Activated T-helper 2 cell treated with anti-CD3 and anti-CD28 coated beads, Interferon-gamma antibody, Interleukin-2, Interleukin-4, amounts not matched to agents 10 μg/mL and 5 μg/mL and 100 μg/mL, durations not matched to agents 14 hours and 24 hours and 36 hours (primary cell): ENCODE measurements around the gene NR2C2. TPM values are rescaled to one million over a fixed set of nuclear protein-coding genes. Genes with fewer than 3 reads are reported as not detected.
"Not testable (repeated sequence)": the region's sequence is repeated elsewhere in the genome, so short reads cannot be mapped to it uniquely, and the experiment has no call there.

Experiments
- DNase-seq: peaks from one replicate; pipeline ENCODE4 v3.0.0; 2021; ENCODE audit warnings: low spot score
- H3K27ac Mint-ChIP-seq: one replicate; pipeline ENCODE4 v1.8.0; 2021; ENCODE audit warnings: mixed read lengths
- H3K27me3 Mint-ChIP-seq: one replicate; pipeline ENCODE4 v1.8.0; 2021; ENCODE audit warnings: low read depth, mixed read lengths
- H3K36me3 Mint-ChIP-seq: one replicate; pipeline ENCODE4 v1.8.0; 2021; ENCODE audit warnings: low read depth, mixed read lengths
- H3K4me1 Mint-ChIP-seq: one replicate; pipeline ENCODE4 v1.8.0; 2021; ENCODE audit warnings: low read depth, mixed read lengths
- H3K4me3 Mint-ChIP-seq: one replicate; pipeline ENCODE4 v1.8.0; 2021; ENCODE audit warnings: low read depth, mild to moderate bottlenecking, moderate library complexity, mixed read lengths
- H3K9me3 Mint-ChIP-seq: one replicate; pipeline ENCODE4 v1.8.0; 2021; ENCODE audit warnings: mixed read lengths
- intact Hi-C: fragments of 100-400 bp; cut with micrococcal nuclease; formaldehyde crosslinking; loops from one replicate; pipeline ENCODE4 v1.15.1; 2023
- total RNA-seq: library from RNA; stranded (reverse); gene quantifications from 2 replicates; pipeline ENCODE4 v1.2.3, GENCODE V29; 2022

NR2C2 gene
- 48.2 and 48.3 TPM in 2 replicates for total RNA-seq

DNA sequence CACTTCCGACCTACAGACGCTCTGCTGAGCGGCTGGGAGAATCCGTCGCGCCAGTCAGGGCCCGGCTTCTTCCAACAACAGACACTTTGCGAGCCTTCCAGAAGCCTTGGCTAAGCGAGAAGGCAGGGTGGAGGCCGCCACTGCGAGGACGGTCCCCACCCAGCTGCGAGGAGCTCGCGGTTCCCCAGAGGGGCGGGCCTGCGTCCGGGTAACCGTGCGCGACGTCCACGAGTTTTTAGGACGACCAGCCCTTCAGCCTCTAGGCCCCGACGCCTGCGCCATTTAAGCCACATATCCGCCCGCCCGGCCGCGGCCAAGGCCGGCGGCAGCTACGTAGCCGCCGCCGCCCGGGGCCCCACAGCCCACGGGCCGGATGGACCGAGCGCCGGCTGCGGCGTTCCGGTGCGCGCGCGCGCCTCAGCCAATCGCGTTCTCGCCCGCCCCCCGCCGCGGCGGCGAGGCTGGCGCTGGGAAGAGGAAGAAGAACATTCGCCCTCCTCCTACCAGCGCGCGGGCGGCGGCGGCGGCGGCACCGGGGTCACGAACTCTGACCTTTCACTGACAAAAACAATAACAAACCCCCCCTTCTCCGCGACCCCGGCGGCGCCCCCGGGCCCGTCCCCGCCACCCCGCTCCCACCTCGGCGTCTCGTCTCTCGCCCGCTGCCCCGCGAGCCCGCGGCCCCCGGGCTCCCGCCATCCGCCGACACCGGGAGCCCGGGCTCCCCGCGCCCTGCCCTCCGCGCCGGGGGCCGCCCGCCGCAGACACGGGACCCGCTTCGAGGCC, at the start of gene NR2C2:
Gene NR2C2, plus strand, starts transcription at position 484 of the 786 bp plus-strand sequence. CDS start 56,332 bp downstream, outside the sequence.
- DNase-seq: peak; percentile 86
- Mint-ChIP-seq H3K4me1 (peaks cover 31% of the 10 kb centered on the region), H3K36me3 (peaks cover 75% of the 10 kb centered on the region), H3K4me3 (peak within 1 kb of the TSS; percentile 99), H3K27me3 (no peaks in the 10 kb centered on the region), H3K9me3 (no peaks in the 10 kb centered on the region), H3K27ac (peak within 1 kb of the TSS; percentile 100)
- intact Hi-C loops: loop anchor here (1.0 to 5.0 kb wide), 4 partner anchors 260 to 769 kb away; partner anchors contain the start of genes CAPN7, CCDC174, LSM3 and XPC

DNA sequence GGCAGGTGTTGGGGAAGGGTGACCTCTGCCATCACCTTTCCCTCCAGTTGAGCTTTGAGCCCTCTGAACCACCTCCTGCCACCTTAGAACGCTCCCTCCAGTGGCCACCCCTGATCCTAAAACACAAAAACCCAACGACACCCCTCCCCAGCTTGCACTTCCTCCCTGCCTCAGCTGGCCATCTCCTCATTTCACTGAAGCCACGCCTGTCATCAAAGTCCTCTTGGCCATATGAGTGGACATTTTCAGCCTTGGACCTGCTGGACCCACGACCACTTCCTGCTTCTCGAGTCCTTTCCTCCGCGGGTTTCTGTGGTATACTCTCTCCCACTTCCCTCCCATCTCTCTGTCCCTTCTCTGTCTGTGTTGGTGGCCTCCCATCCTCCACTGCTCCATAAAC, 48.5 kb upstream of the NR2C2 start:
- intact Hi-C loops: no loop called here
- Mint-ChIP-seq H3K27me3 (peaks cover 14% of the 10 kb centered on the region), H3K4me3 (no peak overlapping the region), H3K36me3 (no peaks in the 10 kb centered on the region), H3K9me3 (no peaks in the 10 kb centered on the region), H3K4me1 (peaks cover 4% of the 10 kb centered on the region), H3K27ac (no peak overlapping the region)
- no peak for DNase-seq

DNA sequence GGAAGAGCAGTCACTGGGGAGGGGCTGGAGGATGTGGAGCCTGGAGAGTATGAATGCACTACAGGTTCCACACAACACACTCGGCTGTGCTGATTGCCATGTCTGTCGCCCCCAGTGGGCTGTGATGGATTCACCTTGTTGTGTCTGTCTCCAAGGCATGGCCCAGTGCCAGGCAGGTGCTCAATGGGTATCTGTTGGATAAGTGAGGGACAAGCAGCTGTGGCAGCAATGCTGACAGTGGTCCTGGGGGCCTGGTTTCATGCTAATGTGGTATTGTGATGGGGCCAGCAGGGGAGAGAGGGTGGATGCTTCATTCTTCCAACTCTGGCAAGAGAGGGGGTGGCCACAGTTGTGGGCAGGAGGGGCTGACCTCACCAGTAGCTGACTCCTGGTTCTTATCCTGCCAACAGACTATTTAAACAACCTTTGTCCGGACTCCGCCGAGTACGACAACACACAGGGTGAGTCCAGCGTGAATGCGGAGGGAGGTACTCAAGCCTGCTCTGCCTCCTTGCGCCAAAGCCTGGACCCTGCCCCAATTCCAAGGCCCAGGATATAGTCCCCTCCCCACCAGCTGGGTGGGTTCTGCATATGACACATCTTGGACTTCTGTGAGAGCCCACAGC, 47.3 kb upstream of the NR2C2 start:
- intact Hi-C loops: no loop called here
- H3K4me3 Mint-ChIP-seq: no peak overlapping the region
- H3K9me3 Mint-ChIP-seq: peaks cover 2% of the 10 kb centered on the region
- DNase-seq: no peak
- H3K27ac Mint-ChIP-seq: no peak overlapping the region
- H3K27me3 Mint-ChIP-seq: peaks cover 12% of the 10 kb centered on the region
- peaks cover 4% of the 10 kb centered on the region for H3K4me1 Mint-ChIP-seq
- H3K36me3 Mint-ChIP-seq: no peaks in the 10 kb centered on the region

DNA sequence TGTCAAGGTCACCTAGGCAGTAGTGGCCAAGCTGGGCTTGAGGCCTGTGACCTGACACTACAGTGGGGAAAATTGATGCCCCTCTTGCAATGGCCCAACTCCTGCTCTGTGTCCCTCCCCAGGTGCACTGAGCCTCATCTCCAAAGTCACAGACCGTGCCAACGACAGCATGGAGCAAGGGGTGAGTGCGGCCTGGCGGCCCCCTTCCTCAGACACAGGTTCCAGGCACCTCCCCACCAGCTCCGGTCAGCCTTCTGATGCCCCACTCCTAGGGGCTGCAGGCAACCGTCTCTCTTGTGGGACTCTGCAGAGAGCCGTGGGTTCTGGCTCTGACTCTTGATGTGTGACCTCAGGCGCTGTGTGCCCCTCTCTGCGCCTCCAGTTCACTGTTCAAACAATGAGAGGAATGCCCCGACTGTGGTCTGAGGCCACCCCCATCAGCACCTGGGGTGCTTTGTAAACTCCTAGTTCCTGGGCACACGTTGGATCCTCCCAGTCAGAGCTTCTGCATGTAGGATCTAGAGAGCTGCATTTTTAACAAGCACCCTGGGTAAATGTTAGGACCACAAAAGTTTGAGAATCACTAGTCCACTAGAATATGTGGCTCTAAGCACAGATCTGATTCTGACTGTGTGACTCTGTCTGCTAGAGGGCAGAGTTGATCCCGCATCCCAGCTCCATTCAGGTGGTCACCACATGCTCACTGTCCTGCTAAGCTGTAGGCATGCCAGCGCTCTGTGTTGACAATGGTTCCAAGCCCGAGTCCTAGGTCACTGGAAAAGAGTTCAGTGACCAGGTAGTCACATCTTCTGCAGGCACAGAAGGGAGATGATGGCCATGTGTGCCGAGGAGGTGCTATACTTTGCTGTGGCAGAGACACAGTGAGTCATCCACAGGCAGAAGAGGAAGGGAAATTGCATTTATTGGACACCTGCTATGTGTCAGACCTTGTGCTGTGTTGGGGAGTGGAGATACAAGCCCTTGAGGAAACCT, 46.2 kb upstream of the NR2C2 start:
- Mint-ChIP-seq H3K27ac (no peak overlapping the region), H3K27me3 (peaks cover 6% of the 10 kb centered on the region), H3K4me1 (peaks cover 4% of the 10 kb centered on the region), H3K36me3 (no peaks in the 10 kb centered on the region), H3K4me3 (no peak overlapping the region), H3K9me3 (peaks cover 5% of the 10 kb centered on the region)
- intact Hi-C loops: no loop called here
- DNase-seq: no peak

DNA sequence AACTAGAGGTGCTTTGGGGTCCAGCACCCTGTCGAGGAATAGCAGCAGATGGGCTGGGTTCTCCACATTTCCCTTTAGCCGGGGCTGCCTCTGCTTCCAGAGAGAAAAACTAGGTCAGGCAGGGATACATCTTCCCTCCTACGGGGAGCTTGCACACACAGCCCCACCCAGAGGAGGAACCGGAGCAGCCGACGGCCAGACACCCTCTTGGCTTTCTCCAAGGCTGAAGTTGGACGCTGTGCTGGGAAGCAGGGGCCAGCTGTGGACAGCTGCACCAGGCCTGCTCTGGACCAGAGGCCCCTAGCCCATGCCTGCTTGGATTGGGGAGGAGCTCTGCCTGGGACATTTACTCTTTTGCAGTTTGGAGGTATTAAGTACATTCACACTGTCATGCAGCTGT, 44.7 kb upstream of the NR2C2 start:
- Mint-ChIP-seq H3K36me3 (no peaks in the 10 kb centered on the region), H3K4me3 (no peak overlapping the region), H3K27ac (no peak overlapping the region), H3K27me3 (peaks cover 5% of the 10 kb centered on the region), H3K4me1 (peaks cover 4% of the 10 kb centered on the region), H3K9me3 (peaks cover 5% of the 10 kb centered on the region)
- DNase-seq: no peak
- intact Hi-C loops: no loop called here

DNA sequence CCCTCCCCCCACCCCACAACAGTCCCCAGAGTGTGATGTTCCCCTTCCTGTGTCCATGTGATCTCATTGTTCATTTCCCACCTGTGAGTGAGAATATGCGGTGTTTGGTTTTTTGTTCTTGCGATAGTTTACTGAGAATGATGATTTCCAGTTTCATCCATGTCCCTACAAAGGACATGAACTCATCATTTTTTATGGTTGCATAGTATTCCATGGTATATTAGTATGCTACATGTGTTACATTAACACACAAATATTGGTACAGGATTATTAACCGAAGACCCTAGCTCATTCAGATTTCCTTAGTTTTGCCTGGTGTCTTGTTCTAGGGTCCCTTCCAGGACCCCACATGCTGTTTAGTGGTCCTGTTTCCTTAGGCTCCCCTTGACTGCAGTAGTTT, 43.9 kb upstream of the NR2C2 start:
- H3K4me1 Mint-ChIP-seq, H3K9me3 Mint-ChIP-seq, H3K4me3 Mint-ChIP-seq, H3K36me3 Mint-ChIP-seq, H3K27me3 Mint-ChIP-seq, intact Hi-C loops, DNase-seq, H3K27ac Mint-ChIP-seq: not testable (repeated sequence)

DNA sequence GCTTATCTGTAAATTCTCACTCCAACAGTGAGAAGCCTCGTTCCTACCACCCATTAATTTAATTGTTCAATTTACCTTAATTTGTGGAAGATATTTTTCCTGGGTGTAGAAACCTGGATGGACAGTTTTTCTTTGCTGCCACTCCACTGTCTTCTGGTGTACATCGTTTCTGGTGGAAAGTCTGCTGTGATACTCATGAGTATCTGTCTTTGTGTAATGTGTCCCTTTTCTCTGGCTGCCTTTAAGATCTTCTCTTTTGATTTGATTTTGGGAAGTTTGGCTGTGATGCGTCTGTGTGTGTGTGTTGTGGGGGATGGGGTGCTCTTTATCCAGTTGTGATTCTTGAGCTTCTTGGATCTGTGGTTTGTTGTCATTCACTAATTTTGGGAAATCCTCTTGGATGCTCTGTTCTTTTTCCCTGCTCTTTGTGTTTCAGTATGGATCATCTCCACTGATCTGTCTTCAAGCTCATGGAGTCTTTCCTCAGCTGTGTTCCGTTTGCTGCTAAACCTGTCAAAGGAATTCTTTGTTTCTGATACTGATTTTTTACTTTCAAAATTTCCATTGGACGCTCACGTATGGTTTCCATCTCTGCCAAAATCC, 42.2 kb upstream of the NR2C2 start:
- no peak for DNase-seq
- no peaks in the 10 kb centered on the region for H3K4me1 Mint-ChIP-seq
- H3K27me3 Mint-ChIP-seq: peaks cover 5% of the 10 kb centered on the region
- H3K36me3 Mint-ChIP-seq: no peaks in the 10 kb centered on the region
- no peak overlapping the region for H3K27ac Mint-ChIP-seq
- no peak overlapping the region for H3K4me3 Mint-ChIP-seq
- intact Hi-C loops: no loop called here
- peaks cover 5% of the 10 kb centered on the region for H3K9me3 Mint-ChIP-seq

DNA sequence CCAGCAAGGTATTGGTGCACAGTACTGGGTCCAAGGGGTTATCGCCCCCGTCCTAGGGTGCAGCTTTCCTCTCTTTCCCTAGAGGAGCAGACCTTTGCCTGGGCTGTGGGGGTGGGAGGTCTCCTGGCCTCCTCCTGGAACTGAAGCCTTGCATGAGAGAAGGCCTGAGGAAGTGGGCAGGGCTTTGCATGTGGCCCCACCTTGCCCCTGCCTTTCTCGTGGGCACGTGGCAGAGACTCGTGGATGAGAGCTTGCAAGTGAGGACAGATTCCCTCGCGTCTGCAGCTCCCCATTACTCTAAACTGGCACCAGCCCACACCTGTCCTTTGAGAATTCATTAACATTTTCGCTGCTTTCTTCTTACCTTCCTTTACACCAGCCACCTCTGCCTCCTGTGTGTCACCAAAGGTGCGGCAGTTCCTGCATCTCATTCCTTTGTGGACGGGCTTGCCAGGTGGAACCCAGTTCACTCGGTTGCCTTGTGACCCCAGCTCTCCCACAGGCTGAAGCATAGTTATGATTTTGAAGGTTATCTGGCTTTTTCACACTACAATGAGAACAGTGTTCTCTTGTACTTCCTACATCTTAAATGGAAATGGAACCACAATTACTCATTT, 40.9 kb upstream of the NR2C2 start:
- intact Hi-C loops: no loop called here
- Mint-ChIP-seq H3K36me3 (no peaks in the 10 kb centered on the region), H3K4me3 (no peak overlapping the region), H3K27ac (no peak overlapping the region), H3K27me3 (peaks cover 5% of the 10 kb centered on the region), H3K4me1 (no peaks in the 10 kb centered on the region), H3K9me3 (peaks cover 5% of the 10 kb centered on the region)
- DNase-seq: no peak

DNA sequence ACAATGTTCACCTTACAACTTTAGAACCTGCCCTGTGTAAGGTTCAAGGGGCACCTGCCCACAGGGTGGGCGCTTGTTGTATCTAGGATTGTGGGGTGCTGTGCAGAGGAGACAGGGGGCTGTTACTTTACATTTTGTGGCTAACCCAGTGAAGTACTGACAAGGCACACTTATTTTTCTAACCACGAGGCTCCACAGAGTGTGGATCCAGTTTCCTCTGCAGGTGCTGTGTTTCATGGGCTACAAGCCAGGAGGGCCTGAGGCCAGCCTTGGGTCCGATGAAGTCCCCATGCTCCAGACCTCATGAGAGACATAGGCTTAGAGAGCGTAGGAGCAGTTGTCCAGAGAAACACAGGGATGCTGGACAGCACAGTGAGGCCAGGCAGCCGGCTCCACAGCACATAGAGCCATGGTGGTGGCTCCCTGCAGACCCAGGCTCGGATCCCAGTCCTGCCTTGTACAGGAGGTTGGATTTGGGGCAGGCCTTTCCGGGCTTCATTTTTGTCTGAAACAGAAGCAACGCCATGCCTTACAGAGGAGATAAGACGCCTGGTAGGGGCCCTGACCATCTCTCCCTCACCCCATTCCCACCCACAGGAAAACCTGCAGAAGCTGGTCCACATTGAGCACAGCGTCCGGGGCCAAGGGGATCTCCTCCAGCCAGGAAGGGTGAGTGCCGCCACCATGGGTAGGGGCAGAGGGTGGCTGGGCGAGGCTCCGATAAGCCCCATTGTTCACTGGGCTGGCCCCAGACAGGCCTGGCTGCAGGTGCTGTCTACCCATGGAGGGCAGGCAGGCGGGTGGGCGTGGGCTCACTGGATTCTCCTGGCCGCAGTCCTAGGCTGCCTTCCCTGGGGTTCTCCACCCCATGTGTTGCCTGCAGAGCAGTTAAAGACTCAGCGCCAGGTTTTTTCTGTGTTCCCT, 40.1 kb upstream of the NR2C2 start:
- no peak overlapping the region for H3K4me3 Mint-ChIP-seq
- DNase-seq: no peak
- no peaks in the 10 kb centered on the region for H3K36me3 Mint-ChIP-seq
- H3K9me3 Mint-ChIP-seq: peaks cover 5% of the 10 kb centered on the region
- H3K27me3 Mint-ChIP-seq: peaks cover 5% of the 10 kb centered on the region
- no peak overlapping the region for H3K27ac Mint-ChIP-seq
- intact Hi-C loops: no loop called here
- no peaks in the 10 kb centered on the region for H3K4me1 Mint-ChIP-seq

DNA sequence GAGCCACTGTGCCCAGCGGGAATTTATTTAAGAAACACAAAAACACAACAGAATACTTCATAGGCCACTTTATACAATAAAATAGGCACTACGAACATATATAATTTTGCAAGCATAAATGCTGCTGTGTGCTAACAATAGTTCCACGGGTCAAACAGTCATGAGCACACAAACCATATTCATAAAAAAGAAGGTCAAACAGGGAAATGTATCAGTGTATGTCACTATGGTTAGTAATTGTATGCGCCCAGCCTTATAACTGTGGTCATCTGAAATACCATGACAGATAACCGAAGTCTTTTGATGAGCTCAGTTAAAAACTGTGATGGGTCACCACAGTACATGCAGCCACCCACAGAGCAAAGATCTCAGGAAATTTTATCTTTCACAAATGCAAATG, 38.1 kb upstream of the NR2C2 start:
- DNase-seq: no peak
- intact Hi-C loops: no loop called here
- Mint-ChIP-seq H3K4me3 (no peak overlapping the region), H3K9me3 (peaks cover 5% of the 10 kb centered on the region), H3K27me3 (peaks cover 5% of the 10 kb centered on the region), H3K27ac (no peak overlapping the region), H3K36me3 (no peaks in the 10 kb centered on the region), H3K4me1 (no peaks in the 10 kb centered on the region)

DNA sequence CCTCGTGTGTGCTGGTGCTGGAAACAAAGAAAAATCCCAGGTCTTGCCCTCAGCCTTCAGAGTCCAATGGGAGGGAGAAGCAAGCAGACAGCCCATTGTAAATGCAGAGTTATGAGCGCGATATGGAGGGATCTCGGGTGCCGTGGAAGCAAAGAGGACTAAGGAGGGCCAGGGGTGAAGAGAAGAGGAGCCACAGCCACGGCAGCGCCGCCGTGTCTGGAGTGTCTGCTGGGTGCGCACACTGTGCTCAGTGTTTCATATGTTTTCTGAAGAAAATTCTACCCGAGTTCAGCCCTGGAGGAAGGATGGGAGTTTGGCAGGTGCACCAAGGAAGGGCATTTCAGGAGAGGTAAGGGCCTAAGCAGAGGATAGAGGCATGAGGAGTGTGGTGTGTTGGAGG, 35.7 kb upstream of the NR2C2 start:
- no peak overlapping the region for H3K4me3 Mint-ChIP-seq
- H3K4me1 Mint-ChIP-seq: no peaks in the 10 kb centered on the region
- no peaks in the 10 kb centered on the region for H3K9me3 Mint-ChIP-seq
- no peaks in the 10 kb centered on the region for H3K36me3 Mint-ChIP-seq
- H3K27me3 Mint-ChIP-seq: no peaks in the 10 kb centered on the region
- intact Hi-C loops: no loop called here
- DNase-seq: no peak
- H3K27ac Mint-ChIP-seq: no peak overlapping the region
